Suprapubic skin (tissue), 4 donors: ENCODE measurements around the gene TMEM17. TPM values are rescaled to one million over a fixed set of nuclear protein-coding genes. Genes with fewer than 3 reads are reported as not detected.

Experiments used
- DNase-seq, 2 donors: peaks; one replicate each; pipeline ENCODE4 v3.0.0-alpha.2; 2019; ENCODE audit warnings: low spot score in 2 of 2
- H3K27ac ChIP-seq: fragments of 200-600 bp; sonication (generic); one replicate; pipeline ENCODE4 v1.5.1; 2019
- H3K27me3 ChIP-seq: fragments of 200-600 bp; sonication (generic); one replicate; pipeline ENCODE4 v1.5.1; 2019
- H3K36me3 ChIP-seq: fragments of 200-600 bp; sonication (generic); one replicate; pipeline ENCODE4 v1.5.1; 2019
- H3K4me1 ChIP-seq: fragments of 200-600 bp; sonication (generic); one replicate; pipeline ENCODE4 v1.5.1; 2019
- H3K4me3 ChIP-seq: fragments of 200-600 bp; sonication (generic); one replicate; pipeline ENCODE4 v1.5.1; 2019; ENCODE audit warnings: mild to moderate bottlenecking
- H3K9me3 ChIP-seq: fragments of 200-600 bp; sonication (generic); one replicate; pipeline ENCODE4 v1.5.1; 2019
- CTCF ChIP-seq, 2 donors: fragments of 200-600 bp in 1 of 2; fragments of 450-650 bp in 1 of 2; sonication (generic) in 1 of 2; IDR thresholded peaks; one replicate each; pipeline ENCODE4 v1.5.1; 2016 to 2019; ENCODE audit warnings: antibody characterized with exemption in 2 of 2, mild to moderate bottlenecking in 1 of 2, moderate library complexity in 1 of 2
- EP300 ChIP-seq: sonication (generic); formaldehyde crosslinking; IDR thresholded peaks from one replicate; pipeline ENCODE4 v1.6.1; 2017; ENCODE audit warnings: antibody characterized with exemption
- POLR2A ChIP-seq, 2 donors: fragments of 450-650 bp; IDR thresholded peaks; one replicate each; pipeline ENCODE4 v1.6.1; 2017; ENCODE audit warnings: antibody characterized with exemption in 2 of 2, mild to moderate bottlenecking in 2 of 2, moderate library complexity in 2 of 2
- POLR2AphosphoS5 ChIP-seq, 3 donors: sonication (generic); formaldehyde crosslinking; IDR thresholded peaks; one replicate each; pipeline ENCODE4 v1.6.1; 2017; ENCODE audit warnings: antibody characterized with exemption in 3 of 3
- WGBS: methylation state at CpG from one replicate; pipeline ENCODE4 v1.1.5; 2018; 5-methylcytosine and 5-hydroxymethylcytosine counted together
- total RNA-seq, 4 donors: library from RNA; depleted of rRNA; stranded (reverse); fragments of >200 nt; gene quantifications; one replicate each; pipeline ENCODE4 v1.1.0, GENCODE V29; 2016

The TMEM17 gene
- total RNA-seq, 4 donors from 2014 or later: 1.1 to 6.1 (median 2.0) TPM

- Histone ChIP-seq H3K27me3 (no peaks in the 10 kb centered on the region), H3K36me3 (no peaks in the 10 kb centered on the region), H3K4me1 (peaks cover 54% of the 10 kb centered on the region), H3K9me3 (no peaks in the 10 kb centered on the region), H3K27ac (peak overlapping the region; percentile 57), H3K4me3 (no peak overlapping the region)
- peak in 1 of 3 donors; percentile 55 for TF ChIP-seq POLR2AphosphoS5 (IDR thresholded peaks at IDR 0.05)
- no peak for TF ChIP-seq CTCF (IDR thresholded peaks at IDR 0.05)
- TF ChIP-seq POLR2A (IDR thresholded peaks at IDR 0.05): no peak
- no peak for TF ChIP-seq EP300
- WGBS: 21% methylated on average over 3 of the region's 3 CpGs
- DNase-seq: no peak
These were observed 27.9 kb downstream of the TMEM17 start for GRCh38 chr2:62478093-62478580.

GRCh38 chr2:62477573-62477972 is 28.4 kb downstream of the TMEM17 start:
- no peak for DNase-seq
- no peaks in the 10 kb centered on the region for H3K27me3 ChIP-seq
- H3K27ac ChIP-seq: peak overlapping the region; percentile 57
- H3K36me3 ChIP-seq: no peaks in the 10 kb centered on the region
- no peaks in the 10 kb centered on the region for H3K9me3 ChIP-seq
- no peak for TF ChIP-seq EP300
- no peak for TF ChIP-seq CTCF (IDR thresholded peaks at IDR 0.05)
- TF ChIP-seq POLR2A (IDR thresholded peaks at IDR 0.05): no peak
- no peak for TF ChIP-seq POLR2AphosphoS5 (IDR thresholded peaks at IDR 0.05)
- peaks cover 60% of the 10 kb centered on the region for H3K4me1 ChIP-seq
- 84% methylated on average over 4 of the region's 4 CpGs for WGBS
- no peak overlapping the region for H3K4me3 ChIP-seq

- peak overlapping the region; percentile 75 for H3K27ac ChIP-seq
- 36% methylated on average over 21 of the region's 21 CpGs for WGBS
- no peaks in the 10 kb centered on the region for H3K27me3 ChIP-seq
- H3K9me3 ChIP-seq: no peaks in the 10 kb centered on the region
- peak overlapping the region; percentile 25 for H3K4me3 ChIP-seq
- H3K36me3 ChIP-seq: no peaks in the 10 kb centered on the region
- H3K4me1 ChIP-seq: peaks cover 81% of the 10 kb centered on the region
- TF ChIP-seq EP300: no peak
- TF ChIP-seq POLR2AphosphoS5 (IDR thresholded peaks at IDR 0.05): no peak
- no peak for TF ChIP-seq CTCF (IDR thresholded peaks at IDR 0.05)
- TF ChIP-seq POLR2A (IDR thresholded peaks at IDR 0.05): no peak
- no peak for DNase-seq
These were observed 30.6 kb downstream of the TMEM17 start for GRCh38 chr2:62475172-62476011.

GRCh38 chr2:62474176-62474575 is 31.8 kb downstream of the TMEM17 start:
- no peak for DNase-seq
- WGBS: 76% methylated on average over 4 of the region's 4 CpGs
- Histone ChIP-seq H3K4me3 (no peak overlapping the region), H3K27ac (peak overlapping the region; percentile 75), H3K9me3 (no peaks in the 10 kb centered on the region), H3K36me3 (no peaks in the 10 kb centered on the region), H3K4me1 (peaks cover 93% of the 10 kb centered on the region), H3K27me3 (no peaks in the 10 kb centered on the region)
- TF ChIP-seq POLR2AphosphoS5 (IDR thresholded peaks at IDR 0.05) (no peak), POLR2A (IDR thresholded peaks at IDR 0.05) (no peak), CTCF (IDR thresholded peaks at IDR 0.05) (no peak), EP300 (no peak)

- TF ChIP-seq POLR2A (IDR thresholded peaks at IDR 0.05) (no peak), EP300 (no peak), POLR2AphosphoS5 (IDR thresholded peaks at IDR 0.05) (no peak), CTCF (IDR thresholded peaks at IDR 0.05) (no peak)
- no peak overlapping the region for H3K4me3 ChIP-seq
- H3K9me3 ChIP-seq: no peaks in the 10 kb centered on the region
- 92% methylated on average over 1 of the region's 1 CpG for WGBS
- no peaks in the 10 kb centered on the region for H3K27me3 ChIP-seq
- DNase-seq: no peak
- no peaks in the 10 kb centered on the region for H3K36me3 ChIP-seq
- H3K27ac ChIP-seq: no peak overlapping the region
- peaks cover 96% of the 10 kb centered on the region for H3K4me1 ChIP-seq
These were observed 32.7 kb downstream of the TMEM17 start for GRCh38 chr2:62473246-62473827.
